Forelimb muscle (tissue), 1 donor: ENCODE data around the gene ARMCX1. TPM values are rescaled to one million over a fixed set of nuclear protein-coding genes. Genes with fewer than 3 reads are reported as not detected.
"Not testable (repeated sequence)": the region's sequence is repeated elsewhere in the genome, so short reads cannot be mapped to it uniquely, and the experiment has no call there.

ENCODE experiments used
- DNase-seq: peaks from one replicate; pipeline ENCODE4 v3.0.0-alpha.2; 2013; ENCODE audit warnings: low read depth
- polyA plus RNA-seq: library from polyadenylated mRNA; unstranded; fragments of 120-200 nt; gene quantifications from one replicate; pipeline ENCODE4 v1.2.1, GENCODE V29; 2013; ENCODE audit not compliant: insufficient read length

The ARMCX1 gene
- 93.8 TPM for polyA plus RNA-seq

- peak; percentile 62 for DNase-seq
These were observed at the start of gene ARMCX1 for GRCh38 chrX:101550362-101550750. Gene ARMCX1 (plus strand): TSS chrX:101550547. CDS start chrX:101552931, 2,384 bp downstream.

- DNase-seq, result not testable (repeated sequence)
These were observed 47.4 kb upstream of the ARMCX1 start for GRCh38 chrX:101502929-101503328.

- no peak for DNase-seq
These were observed 43.0 kb upstream of the ARMCX1 start for GRCh38 chrX:101507372-101507771.

GRCh38 chrX:101507986-101508385, 42.4 kb upstream of the ARMCX1 start:
- DNase-seq, result no peak

- no peak for DNase-seq
These were observed 19.4 kb upstream of the ARMCX1 start for GRCh38 chrX:101530944-101531343.

GRCh38 chrX:101539116-101539515, 11.2 kb upstream of the ARMCX1 start:
- DNase-seq, result no peak

GRCh38 chrX:101550751-101551379, 518 bp downstream of the ARMCX1 start:
- peak; percentile 22 for DNase-seq

- DNase-seq, result no peak
These were observed 1.0 kb downstream of the ARMCX1 start for GRCh38 chrX:101551380-101551767.

- no peak for DNase-seq
These were observed 2.4 kb downstream of the ARMCX1 start for GRCh38 chrX:101552714-101553113.

GRCh38 chrX:101564651-101565050, 14.3 kb downstream of the ARMCX1 start:
- DNase-seq, result no peak

- peak; percentile 25 for DNase-seq
These were observed 45.5 kb downstream of the ARMCX1 start for GRCh38 chrX:101595739-101596419.

- DNase-seq, result not testable (repeated sequence)
These were observed 49.2 kb downstream of the ARMCX1 start for GRCh38 chrX:101599592-101599991.

- DNase-seq, result no peak
These were observed 51.7 kb downstream of the ARMCX1 start for GRCh38 chrX:101602077-101602476.

Other genes with a start within 250 kb of the ARMCX1 start
- 9.0 TPM for gene TIMM8A, start 201.8 kb upstream of the ARMCX1 start, polyA plus RNA-seq
- gene BTK, start 164.4 kb upstream of the ARMCX1 start, polyA plus RNA-seq, result 1.6 TPM
- gene RPL36A, start 159.5 kb upstream of the ARMCX1 start, polyA plus RNA-seq, result 1,436 TPM
- gene GLA, start 142.6 kb upstream of the ARMCX1 start, polyA plus RNA-seq, result 13.9 TPM
- gene HNRNPH2, start 142.3 kb upstream of the ARMCX1 start, polyA plus RNA-seq, result 58.0 TPM
- gene ARMCX4, start 65.1 kb upstream of the ARMCX1 start, polyA plus RNA-seq, result 68.0 TPM
- 126 TPM for gene ARMCX6, start 67.5 kb downstream of the ARMCX1 start, polyA plus RNA-seq
- gene ARMCX3, start 72.6 kb downstream of the ARMCX1 start, polyA plus RNA-seq, result 175 TPM
- 150 TPM for gene ARMCX2, start 109.3 kb downstream of the ARMCX1 start, polyA plus RNA-seq